Keratinocyte (primary cell): ENCODE measurements around the gene PPIP5K2. TPM values are rescaled to one million over a fixed set of nuclear protein-coding genes. Genes with fewer than 3 reads are reported as not detected.

Source experiments
- DNase-seq: peaks from one replicate; pipeline ENCODE4 v3.0.0-alpha.2; 2011; ENCODE audit warnings: low read depth, missing footprints, low spot score
- FAIRE-seq: peaks from 2 replicates; lab custom pipeline; 2011; peaks lifted over from hg19 to GRCh38; lab: Jason Lieb, UNC
- H2AFZ ChIP-seq: 2 replicates; pipeline ENCODE4 v1.6.0; 2012; ENCODE audit warnings: low read length, control low read depth, inconsistent platforms; ENCODE audit not compliant: control insufficient read depth
- H3K27ac ChIP-seq: 2 replicates; pipeline ENCODE4 v1.5.1; 2011; ENCODE audit warnings: low read length; ENCODE audit not compliant: control insufficient read depth, insufficient read depth
- H3K27me3 ChIP-seq: 3 replicates; pipeline ENCODE4 v1.6.0; 2011; ENCODE audit warnings: low read length; ENCODE audit not compliant: control insufficient read depth, insufficient read depth; ENCODE audit errors: extremely low read depth
- H3K36me3 ChIP-seq, 2 experiments: 2 replicates in 1 of 2; 3 replicates in 1 of 2; pipeline ENCODE4 v1.5.1; 2011; ENCODE audit warnings: low read length in 2 of 2, mild to moderate bottlenecking in 1 of 2; ENCODE audit not compliant: control insufficient read depth in 2 of 2, insufficient read depth in 2 of 2; ENCODE audit errors: extremely low read depth in 1 of 2
- H3K4me1 ChIP-seq: 3 replicates; pipeline ENCODE4 v1.5.1; 2011; ENCODE audit warnings: low read length; ENCODE audit not compliant: control insufficient read depth, insufficient read depth; ENCODE audit errors: extremely low read depth
- H3K4me2 ChIP-seq: 3 replicates; pipeline ENCODE4 v1.6.0; 2011; ENCODE audit warnings: low read depth, low read length; ENCODE audit not compliant: control insufficient read depth, insufficient read depth; ENCODE audit errors: extremely low read depth
- H3K4me3 ChIP-seq, 3 experiments: fragments of 200-600 bp in 1 of 3; sonication (generic) in 1 of 3; 2 replicates in 2 of 3; 3 replicates in 1 of 3; pipeline ENCODE4 v1.5.1; 2011 to 2016; ENCODE audit warnings: low read length in 3 of 3, mild to moderate bottlenecking in 3 of 3, control low read depth in 2 of 3, inconsistent platforms in 1 of 3, low read depth in 1 of 3, mixed read lengths in 1 of 3, mixed run types in 1 of 3, moderate library complexity in 1 of 3; ENCODE audit not compliant: control insufficient read depth in 2 of 3, insufficient read depth in 2 of 3; ENCODE audit errors: extremely low read depth in 1 of 3
- H3K79me2 ChIP-seq: 2 replicates; pipeline ENCODE4 v1.6.0; 2012; ENCODE audit warnings: low read length; ENCODE audit not compliant: control insufficient read depth, insufficient read depth
- H3K9ac ChIP-seq: 3 replicates; pipeline ENCODE4 v1.6.0; 2011; ENCODE audit warnings: low read length; ENCODE audit not compliant: control insufficient read depth, insufficient read depth; ENCODE audit errors: extremely low read depth
- H3K9me1 ChIP-seq: 3 replicates; pipeline ENCODE4 v1.6.0; 2011; ENCODE audit warnings: low read length; ENCODE audit not compliant: control insufficient read depth, insufficient read depth; ENCODE audit errors: extremely low read depth
- H3K9me3 ChIP-seq: 2 replicates; pipeline ENCODE4 v1.5.1; 2012; ENCODE audit warnings: low read depth, low read length; ENCODE audit not compliant: control insufficient read depth
- H4K20me1 ChIP-seq: 3 replicates; pipeline ENCODE4 v1.6.0; 2011; ENCODE audit warnings: low read length; ENCODE audit not compliant: control insufficient read depth, insufficient read depth; ENCODE audit errors: extremely low read depth
- CTCF ChIP-seq, 3 experiments: IDR thresholded peaks in 1 of 3; conservative IDR thresholded peaks in 1 of 3; optimal IDR thresholded peaks in 1 of 3; 2 replicates in 2 of 3; 3 replicates in 1 of 3; pipeline versions ENCODE3 to v1.5.1; 2011; ENCODE audit warnings: low read length in 3 of 3, mild to moderate bottlenecking in 3 of 3, moderate library complexity in 2 of 3, control low read depth in 1 of 3, inconsistent platforms in 1 of 3; ENCODE audit not compliant: insufficient read depth in 2 of 3; ENCODE audit errors: extremely low read depth in 1 of 3
- EZH2 ChIP-seq: IDR thresholded peaks from one replicate; pipeline ENCODE4 v1.6.1; 2012; ENCODE audit warnings: inconsistent platforms, mild to moderate bottlenecking, low read length, moderate library complexity
- dilution Hi-C: fragments of 300-500 bp; cut with MboI; formaldehyde crosslinking; loops from one replicate; pipeline ENCODE4 v1.7.0; 2020; ENCODE audit warnings: low sequenced_read_pairs; ENCODE audit not compliant: extremely low pct_ligation_motif_present
- polyA plus RNA-seq, 5 experiments: library from polyadenylated mRNA; depleted of rRNA in 3 of 5; stranded (reverse) in 3 of 5; stranded (forward) in 1 of 5; unstranded in 1 of 5; fragments of >200 nt; gene quantifications; 1 replicate in 1 of 5; 2 replicates in 3 of 5; 3 replicates in 1 of 5; pipeline versions ENCODE4 v1.2.1 to v1.2.3, GENCODE V29; 2011 to 2012; ENCODE audit warnings: missing spikeins in 2 of 5, low read depth in 1 of 5, low replicate concordance in 1 of 5

PPIP5K2 gene
- polyA plus RNA-seq, 1 donor (not counting 4 experiments of a cell fraction or from before 2014, with no cell fraction given), result 27.8 TPM

- dilution Hi-C loops, result no loop called here
- FAIRE-seq, result no peak
Measured at GRCh38 chr5:103102234-103102633, 17.9 kb upstream of the PPIP5K2 start.

GRCh38 chr5:103108086-103108485, 12.0 kb upstream of the PPIP5K2 start:
- Histone ChIP-seq H3K9me1 (no peaks in the 10 kb centered on the region), H4K20me1 (no peaks in the 10 kb centered on the region), H3K4me2 (no peak overlapping the region), H3K9me3 (no peaks in the 10 kb centered on the region), H3K4me1 (no peaks in the 10 kb centered on the region), H3K27me3 (no peaks in the 10 kb centered on the region), H3K36me3 (no peaks in the 10 kb centered on the region), H3K79me2 (peaks cover 2% of the 10 kb centered on the region), H3K4me3 (no peak overlapping the region), H3K27ac (no peak overlapping the region), H3K9ac (no peak overlapping the region), H2AFZ (no peak overlapping the region)
- TF ChIP-seq CTCF (optimal IDR thresholded peaks at IDR 0.05 in 1 of 3, IDR thresholded peaks at IDR 0.05 in 1 of 3, conservative IDR thresholded peaks at IDR 0.05 in 1 of 3; ENCODE audit: extremely low read depth in 1 of 3, insufficient read depth in 2 of 3, low read length in 3 of 3) (no peak), EZH2 (no peak)
- FAIRE-seq (no peak), DNase-seq (no peak)
- dilution Hi-C loops, result no loop called here

More at GRCh38 chr5:103102234-103102633, 17.9 kb upstream of the PPIP5K2 start:
- Histone ChIP-seq H2AFZ (no peak overlapping the region), H3K79me2 (no peaks in the 10 kb centered on the region), H3K9me3 (no peaks in the 10 kb centered on the region), H3K27me3 (no peaks in the 10 kb centered on the region), H3K4me3 (no peak overlapping the region), H3K4me2 (no peak overlapping the region), H4K20me1 (no peaks in the 10 kb centered on the region), H3K9me1 (no peaks in the 10 kb centered on the region), H3K36me3 (peaks cover 0 to 3% of the 10 kb centered on the region in 2 experiments), H3K4me1 (no peaks in the 10 kb centered on the region), H3K27ac (no peak overlapping the region), H3K9ac (no peak overlapping the region)
- TF ChIP-seq CTCF (optimal IDR thresholded peaks at IDR 0.05 in 1 of 3, IDR thresholded peaks at IDR 0.05 in 1 of 3, conservative IDR thresholded peaks at IDR 0.05 in 1 of 3; ENCODE audit: extremely low read depth in 1 of 3, insufficient read depth in 2 of 3, low read length in 3 of 3), result no peak
- no peak for TF ChIP-seq EZH2
- no peak for DNase-seq
